Muscle layer of colon (tissue), 2 donors: ENCODE data around the gene TBC1D10A.

Experiments
- H3K27ac ChIP-seq: one replicate; pipeline ENCODE4 v1.7.0; 2013; ENCODE audit warnings: low read depth, mild to moderate bottlenecking, low read length, moderate library complexity
- H3K27me3 ChIP-seq, 2 donors: one replicate each; pipeline ENCODE4 v1.7.0; 2013; ENCODE audit warnings: low read length in 2 of 2, mild to moderate bottlenecking in 2 of 2; ENCODE audit not compliant: insufficient read depth in 2 of 2, control insufficient read depth in 1 of 2
- H3K36me3 ChIP-seq: one replicate; pipeline ENCODE4 v1.7.0; 2013; ENCODE audit warnings: mild to moderate bottlenecking, low read length; ENCODE audit not compliant: insufficient read depth
- H3K4me1 ChIP-seq: one replicate; pipeline ENCODE4 v1.7.0; 2013; ENCODE audit warnings: mild to moderate bottlenecking, low read length; ENCODE audit not compliant: insufficient read depth
- H3K4me3 ChIP-seq, 2 donors: one replicate each; pipeline ENCODE4 v1.7.0; 2013; ENCODE audit warnings: low read length in 2 of 2, low read depth in 1 of 2, mild to moderate bottlenecking in 1 of 2, moderate library complexity in 1 of 2
- H3K9ac ChIP-seq: one replicate; pipeline ENCODE4 v1.7.0; 2013; ENCODE audit warnings: low read length
- H3K9me3 ChIP-seq: one replicate; pipeline ENCODE4 v1.7.0; 2013; ENCODE audit warnings: mild to moderate bottlenecking, low read length
- donor health status: abdominal sarcoma.
- donor health status: Adenocarcinoma of cecum.

TBC1D10A gene

DNA sequence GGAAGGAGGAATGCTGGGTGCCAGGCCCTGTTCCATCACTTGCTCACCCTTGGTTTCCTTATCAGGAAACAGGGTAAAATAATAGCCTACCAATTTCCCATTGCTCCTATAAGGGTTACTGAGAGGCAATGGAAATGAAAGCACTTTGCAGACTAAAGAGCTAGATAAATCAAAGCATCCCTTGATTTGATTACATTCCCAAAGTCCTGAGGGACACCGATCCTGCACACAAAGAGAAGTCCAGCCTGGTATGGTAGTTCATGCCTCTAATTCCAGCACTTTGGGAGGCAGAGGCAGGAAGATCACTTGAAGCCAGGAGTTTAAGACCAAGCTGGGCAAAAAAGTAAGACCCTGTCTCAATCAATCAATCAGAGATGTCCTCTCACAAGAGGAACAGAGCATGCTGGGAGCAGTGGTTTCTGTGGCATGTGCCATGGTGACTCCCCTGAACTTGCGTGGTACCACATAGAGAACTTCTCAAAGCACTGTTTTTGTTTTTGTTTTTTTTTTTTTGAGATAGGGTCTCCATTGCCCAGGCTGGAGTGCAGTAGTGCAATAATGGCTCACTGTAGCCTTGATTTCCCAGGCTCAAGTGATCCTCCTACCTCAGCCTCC, 10.7 kb downstream of the TBC1D10A start:
- H3K4me1 ChIP-seq, result peaks cover 63% of the 10 kb centered on the region
- H3K27me3 ChIP-seq, result no peaks in the 10 kb centered on the region
- H3K9ac ChIP-seq, result no peak overlapping the region
- no peaks in the 10 kb centered on the region for H3K9me3 ChIP-seq
- peak overlapping the region in 1 of 2 donors; percentile 25 for H3K4me3 ChIP-seq
- H3K36me3 ChIP-seq, result peaks cover 12% of the 10 kb centered on the region
- no peak overlapping the region for H3K27ac ChIP-seq

DNA sequence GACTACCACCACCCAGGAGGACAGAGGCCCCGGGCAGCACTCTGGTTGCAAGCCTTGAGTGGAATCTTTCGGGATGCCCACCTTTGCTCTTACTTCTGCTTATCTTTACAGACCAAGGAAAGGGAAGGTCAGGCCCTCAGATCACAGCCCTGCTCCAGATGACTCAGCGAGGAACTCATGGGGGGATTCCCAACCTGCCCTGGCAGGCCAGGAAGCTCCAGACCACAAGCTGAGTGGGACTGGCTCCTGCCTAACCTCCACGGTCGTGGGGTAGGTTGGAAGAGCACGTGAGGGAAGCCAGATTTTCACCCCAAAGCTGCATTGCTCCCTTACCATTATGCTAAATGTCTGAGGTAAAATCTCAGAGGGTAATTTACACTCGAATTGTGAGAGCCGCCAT, 11.8 kb downstream of the TBC1D10A start:
- H3K27ac ChIP-seq, result no peak overlapping the region
- peaks cover 63% of the 10 kb centered on the region for H3K4me1 ChIP-seq
- no peak overlapping the region for H3K9ac ChIP-seq
- no peaks in the 10 kb centered on the region for H3K9me3 ChIP-seq
- H3K36me3 ChIP-seq, result peaks cover 8% of the 10 kb centered on the region
- no peak overlapping the region for H3K4me3 ChIP-seq
- no peaks in the 10 kb centered on the region for H3K27me3 ChIP-seq

DNA sequence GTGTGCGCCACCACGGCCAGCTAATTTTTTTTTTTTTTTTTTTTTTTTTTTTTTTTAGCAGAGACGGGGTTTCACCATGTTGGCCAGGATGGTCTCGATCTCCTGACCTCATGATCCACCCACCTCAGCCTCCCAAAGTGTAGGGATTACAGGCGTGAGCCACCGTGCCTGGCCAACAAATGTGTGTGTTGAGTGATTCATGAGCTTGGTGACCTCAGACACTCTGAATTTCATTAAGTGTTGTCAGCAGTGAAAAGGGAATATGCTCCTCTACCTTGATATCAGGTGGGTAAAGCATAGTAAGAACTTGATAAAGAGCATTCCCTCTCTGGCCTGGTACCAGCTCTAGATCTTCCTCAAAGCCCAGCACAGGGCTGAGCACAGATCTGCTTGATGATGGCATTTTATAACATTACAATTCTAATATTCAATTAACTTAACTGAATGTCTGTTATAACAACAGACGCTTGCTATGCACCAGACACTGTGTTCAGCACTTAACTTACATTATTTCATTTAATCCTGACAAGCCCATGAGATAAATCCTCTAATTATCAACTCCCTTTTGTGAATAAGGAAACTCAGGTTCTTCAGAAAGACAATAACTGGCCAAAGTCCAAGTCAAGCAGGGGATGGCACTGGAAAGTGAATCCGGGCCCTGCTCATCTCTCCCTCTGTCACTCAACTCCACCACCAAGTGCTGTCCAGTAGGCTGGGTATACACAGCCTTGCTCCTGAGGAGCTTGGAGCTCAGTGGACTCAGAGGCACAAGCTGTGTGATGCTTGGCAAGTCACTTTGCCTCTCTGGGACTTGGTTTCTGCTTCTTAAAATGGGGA, 13.0 kb downstream of the TBC1D10A start:
- Histone ChIP-seq H3K27me3 (no peaks in the 10 kb centered on the region), H3K4me3 (no peak overlapping the region), H3K9me3 (no peaks in the 10 kb centered on the region), H3K36me3 (no peaks in the 10 kb centered on the region), H3K9ac (no peak overlapping the region), H3K4me1 (peaks cover 65% of the 10 kb centered on the region), H3K27ac (no peak overlapping the region)

DNA sequence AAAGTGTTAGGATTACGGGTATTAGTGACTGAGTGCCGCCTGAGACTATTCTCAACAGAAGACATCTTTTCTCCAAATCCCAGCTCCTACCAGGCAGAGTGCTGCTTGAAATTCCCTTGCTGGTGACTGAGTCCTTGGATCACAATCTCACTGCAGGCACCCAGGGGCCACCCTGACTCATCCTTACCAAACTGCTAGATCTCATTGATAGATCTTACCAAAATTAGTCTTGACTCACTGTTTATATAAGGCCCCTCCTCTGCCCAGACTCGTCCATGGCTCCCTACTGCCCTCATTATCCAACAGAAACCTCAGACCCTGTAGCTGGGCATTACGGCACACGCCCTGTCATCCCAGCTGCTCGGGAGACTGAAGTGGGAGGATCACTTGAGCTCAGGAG, 14.7 kb downstream of the TBC1D10A start:
- H3K4me3 ChIP-seq, result peak overlapping the region in 1 of 2 donors; percentile 2
- H3K27me3 ChIP-seq, result no peaks in the 10 kb centered on the region
- H3K36me3 ChIP-seq, result no peaks in the 10 kb centered on the region
- H3K9me3 ChIP-seq, result no peaks in the 10 kb centered on the region
- H3K27ac ChIP-seq, result peak overlapping the region; percentile 81
- H3K9ac ChIP-seq, result no peak overlapping the region
- peaks cover 81% of the 10 kb centered on the region for H3K4me1 ChIP-seq

DNA sequence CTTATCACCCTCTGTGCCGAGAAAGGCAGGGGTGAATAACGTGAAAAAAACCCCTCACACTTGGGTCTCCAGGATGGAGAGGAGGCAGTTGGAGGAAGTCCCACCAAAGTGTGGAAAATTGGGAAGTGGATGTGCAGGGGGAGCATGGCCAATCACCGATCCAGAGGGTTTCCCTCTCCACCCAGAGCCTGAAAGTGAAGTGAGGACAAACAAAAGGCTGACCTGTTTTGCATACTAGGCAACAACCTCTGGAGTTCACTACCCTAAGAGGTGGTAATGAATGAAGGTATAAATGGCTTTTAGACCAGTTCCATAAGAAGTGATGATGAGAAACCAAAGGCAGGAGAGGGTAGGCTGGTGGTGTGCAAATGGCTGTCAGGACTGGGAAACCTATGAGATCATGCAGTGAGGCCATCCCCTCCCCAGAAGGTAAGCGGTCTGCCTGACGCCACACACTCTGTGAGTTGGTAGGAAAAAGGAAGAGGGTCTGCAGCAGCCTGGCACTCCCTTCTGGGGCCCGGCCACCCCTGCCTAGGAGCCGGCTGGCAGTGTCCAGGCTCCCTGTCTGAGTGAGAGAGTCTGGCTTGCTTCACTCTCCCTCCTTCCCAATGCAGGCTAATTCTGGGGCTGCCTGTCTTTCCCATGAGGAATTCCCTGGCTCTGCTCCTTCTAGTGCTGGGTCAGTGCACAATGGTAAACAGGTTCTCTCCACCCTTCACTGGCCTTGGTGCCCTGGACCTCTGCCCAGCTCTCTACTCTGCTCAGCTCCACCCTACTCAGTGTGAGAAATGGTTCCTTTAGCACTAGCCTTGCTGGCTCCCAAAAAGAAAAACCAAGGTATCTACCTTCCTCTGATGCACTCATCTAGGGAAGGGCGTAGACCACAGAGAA, 15.6 kb downstream of the TBC1D10A start:
- Histone ChIP-seq H3K9ac (peak overlapping the region; percentile 5), H3K36me3 (no peaks in the 10 kb centered on the region), H3K4me3 (peak overlapping the region in 1 of 2 donors; percentile 2), H3K4me1 (peaks cover 86% of the 10 kb centered on the region), H3K27me3 (no peaks in the 10 kb centered on the region), H3K27ac (peak overlapping the region; percentile 81), H3K9me3 (no peaks in the 10 kb centered on the region)

DNA sequence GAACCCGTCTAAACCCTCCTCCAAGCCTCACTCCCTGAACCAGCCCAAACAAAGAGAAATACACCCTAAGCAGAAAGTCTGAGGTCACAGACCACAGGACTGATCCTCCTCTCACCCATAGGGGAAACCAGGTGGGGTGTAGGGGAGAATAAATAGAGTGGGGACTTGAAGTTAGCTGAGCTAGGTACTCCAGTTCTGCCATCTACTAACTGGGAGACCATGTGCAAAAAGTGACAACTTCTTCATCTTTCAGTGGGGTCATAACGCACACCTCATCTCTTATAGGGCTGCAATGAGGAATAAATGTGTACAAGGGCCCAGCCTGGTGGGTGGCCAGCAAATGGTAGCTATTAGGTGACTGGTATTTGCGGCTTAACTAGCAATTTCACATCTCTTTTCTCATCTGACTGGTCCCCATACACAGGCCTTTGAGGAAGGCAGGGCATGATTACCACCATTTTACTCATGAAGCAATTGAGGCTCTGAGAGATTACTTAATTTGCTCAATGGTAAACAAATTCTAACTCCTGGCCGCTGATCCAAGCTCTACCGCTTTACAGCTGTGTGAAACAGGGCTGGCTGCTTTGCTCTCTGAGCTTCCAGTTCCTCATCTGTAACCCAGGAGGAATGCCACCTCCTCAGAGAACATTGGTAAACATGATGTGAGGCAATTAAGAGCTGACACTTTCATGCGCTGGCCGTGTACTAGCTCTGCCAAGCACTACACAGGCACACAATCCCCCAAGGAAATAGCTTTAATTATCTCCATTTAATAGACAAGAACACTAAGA, 16.6 kb downstream of the TBC1D10A start:
- H3K4me1 ChIP-seq, result peaks cover 86% of the 10 kb centered on the region
- H3K9me3 ChIP-seq, result no peaks in the 10 kb centered on the region
- H3K9ac ChIP-seq, result peak overlapping the region; percentile 15
- peak overlapping the region in 1 of 2 donors; percentile 6 for H3K4me3 ChIP-seq
- H3K27ac ChIP-seq, result peak overlapping the region; percentile 81
- no peaks in the 10 kb centered on the region for H3K36me3 ChIP-seq
- no peaks in the 10 kb centered on the region for H3K27me3 ChIP-seq

DNA sequence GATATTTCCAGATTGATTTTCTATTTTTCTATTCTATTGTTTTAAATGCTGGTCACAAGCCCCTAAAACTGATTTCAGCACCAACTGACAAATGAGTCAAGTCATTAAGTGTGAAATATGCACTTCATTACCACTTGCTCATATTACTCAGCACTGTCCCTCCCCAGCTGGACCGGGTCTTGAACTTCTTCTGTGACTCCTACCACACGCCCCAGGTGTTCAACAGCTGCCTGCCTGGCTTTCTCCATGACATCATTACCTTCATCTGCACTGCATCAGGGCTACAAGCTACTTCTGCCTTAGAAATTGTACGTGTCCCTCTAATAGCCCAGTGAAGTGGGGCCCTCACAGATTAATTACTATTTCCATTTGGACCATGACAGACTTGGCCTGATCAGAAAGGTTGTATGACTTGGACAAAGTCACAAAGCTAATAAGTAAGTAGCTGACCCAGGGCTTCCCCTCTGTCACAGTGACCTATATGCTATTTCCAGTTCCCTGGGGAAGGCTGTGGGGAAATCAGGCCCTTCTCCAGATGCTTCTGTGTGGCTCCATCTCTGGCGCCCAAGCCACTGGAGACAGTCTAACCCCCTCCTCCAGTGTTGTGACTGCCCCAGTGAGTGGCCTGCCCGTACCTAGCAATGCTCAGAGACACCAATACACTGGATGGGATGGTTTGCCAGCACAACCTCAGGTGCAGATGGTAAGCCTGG, 18.1 kb downstream of the TBC1D10A start:
- no peak overlapping the region for H3K9ac ChIP-seq
- H3K27ac ChIP-seq, result no peak overlapping the region
- H3K36me3 ChIP-seq, result peaks cover 4% of the 10 kb centered on the region
- H3K4me3 ChIP-seq, result no peak overlapping the region
- no peaks in the 10 kb centered on the region for H3K27me3 ChIP-seq
- no peaks in the 10 kb centered on the region for H3K9me3 ChIP-seq
- peaks cover 91% of the 10 kb centered on the region for H3K4me1 ChIP-seq

DNA sequence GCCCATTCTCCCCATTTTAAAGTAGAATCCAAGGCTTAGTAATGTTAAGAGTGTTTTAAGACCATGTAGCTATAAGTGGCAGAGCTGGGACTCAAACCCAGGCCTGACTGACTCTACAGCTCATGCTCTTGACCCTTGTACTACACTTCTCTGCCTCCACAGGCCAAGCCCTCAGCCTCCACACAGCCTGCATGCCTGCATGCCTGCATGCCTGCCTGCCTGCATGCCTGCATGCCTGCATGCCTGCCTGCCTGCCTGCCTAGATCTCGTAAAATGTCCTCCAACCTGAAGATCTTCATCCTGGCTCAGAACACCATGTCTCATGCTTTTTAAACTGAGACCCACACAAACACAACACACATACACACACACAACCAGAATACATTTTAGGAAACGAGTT, 18.6 kb downstream of the TBC1D10A start:
- H3K9me3 ChIP-seq, result no peaks in the 10 kb centered on the region
- H3K9ac ChIP-seq, result no peak overlapping the region
- peaks cover 95% of the 10 kb centered on the region for H3K4me1 ChIP-seq
- no peaks in the 10 kb centered on the region for H3K27me3 ChIP-seq
- H3K4me3 ChIP-seq, result no peak overlapping the region
- peaks cover 10% of the 10 kb centered on the region for H3K36me3 ChIP-seq
- no peak overlapping the region for H3K27ac ChIP-seq

DNA sequence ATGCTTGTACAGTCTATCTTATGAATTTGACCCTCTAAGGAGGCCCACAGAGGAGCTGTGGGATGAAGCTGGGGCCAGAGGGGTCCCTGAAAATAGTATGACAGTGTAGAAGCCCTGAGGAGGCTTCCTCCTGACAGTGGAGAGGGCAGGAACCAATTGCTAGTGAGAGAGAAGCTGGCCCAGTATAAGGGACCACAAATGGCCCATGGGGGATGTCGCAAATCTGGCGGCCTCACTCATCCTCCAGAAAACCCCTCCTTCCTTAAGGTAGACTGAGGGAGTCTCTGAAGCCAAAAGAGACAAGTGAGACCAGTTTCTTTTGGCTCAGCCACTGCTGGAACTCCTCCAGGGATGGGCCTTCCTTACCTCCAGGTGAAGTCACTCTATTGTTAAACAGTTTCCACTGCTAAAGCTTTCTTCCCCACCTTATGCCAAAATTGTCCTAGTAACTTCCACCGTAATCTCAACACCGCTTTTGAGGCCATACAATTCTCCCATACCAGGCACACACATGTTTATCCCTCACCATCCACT, 19.6 kb downstream of the TBC1D10A start:
- Histone ChIP-seq H3K9me3 (no peaks in the 10 kb centered on the region), H3K9ac (no peak overlapping the region), H3K36me3 (peaks cover 13% of the 10 kb centered on the region), H3K4me1 (peaks cover 99% of the 10 kb centered on the region), H3K27me3 (no peaks in the 10 kb centered on the region), H3K27ac (no peak overlapping the region), H3K4me3 (no peak overlapping the region)

DNA sequence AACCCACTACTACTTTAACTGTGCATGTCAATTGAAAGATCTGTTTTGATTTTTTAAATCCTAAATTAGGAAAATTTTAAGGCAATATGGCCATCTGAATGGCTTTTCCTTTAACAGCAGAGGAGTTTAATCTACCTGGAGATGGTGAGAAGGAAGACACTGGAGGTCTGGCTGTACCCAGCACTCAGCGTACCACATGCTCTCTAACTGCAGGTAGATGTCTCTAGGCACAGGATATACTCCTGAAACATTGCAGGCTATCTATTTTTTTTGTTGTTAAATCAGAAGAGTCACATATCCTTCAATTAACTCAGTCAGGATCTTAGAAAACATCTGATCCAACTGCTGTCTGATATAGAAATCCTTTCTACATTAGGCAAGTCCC, 20.1 kb downstream of the TBC1D10A start:
- peaks cover 99% of the 10 kb centered on the region for H3K4me1 ChIP-seq
- H3K4me3 ChIP-seq, result no peak overlapping the region
- H3K9me3 ChIP-seq, result no peaks in the 10 kb centered on the region
- H3K27me3 ChIP-seq, result no peaks in the 10 kb centered on the region
- H3K27ac ChIP-seq, result no peak overlapping the region
- H3K36me3 ChIP-seq, result peaks cover 18% of the 10 kb centered on the region
- H3K9ac ChIP-seq, result no peak overlapping the region
